HEK293 (cell line): ENCODE data around the gene RGR.

Experiments used
- CTCF ChIA-PET: fragments of 350-600 bp; formaldehyde crosslinking; extraction: SDS; loops from one replicate; lab custom pipeline; 2021; ENCODE audit warnings: antibody characterized with exemption; lab: Yijun Ruan, JAX
- POLR2A ChIA-PET: fragments of 300-600 bp; formaldehyde crosslinking; extraction: SDS; loops from one replicate; lab custom pipeline; 2020; ENCODE audit warnings: antibody characterized with exemption, inconsistent platforms; lab: Yijun Ruan, JAX
- H3K27ac ChIP-seq: fragments of 200-500 bp; sonication (Bioruptor generic); 2 replicates; pipeline ENCODE4 v1.5.1; 2014; ENCODE audit warnings: low read depth, low read length, control low read depth, inconsistent platforms; ENCODE audit errors: extremely low read depth
- H3K36me3 ChIP-seq, 2 experiments: fragments of 200-500 bp in 1 of 2; sonication (Bioruptor generic) in 1 of 2; 1 replicate in 1 of 2; 2 replicates in 1 of 2; pipeline ENCODE4 v1.5.1; 2014 to 2017; ENCODE audit warnings: inconsistent platforms in 2 of 2, low read length in 2 of 2; ENCODE audit not compliant: control insufficient read depth in 2 of 2, insufficient read depth in 1 of 2
- H3K4me1 ChIP-seq: fragments of 200-500 bp; sonication (Bioruptor generic); 2 replicates; pipeline ENCODE4 v1.5.1; 2014; ENCODE audit warnings: mild to moderate bottlenecking, low read length, inconsistent platforms; ENCODE audit not compliant: control insufficient read depth, insufficient read depth
- H3K4me3 ChIP-seq: 2 replicates; pipeline ENCODE4 v1.5.1; 2011; ENCODE audit warnings: low read depth, mild to moderate bottlenecking, control low read depth, low read length, moderate library complexity
- H3K9me3 ChIP-seq: fragments of 200-500 bp; sonication (Bioruptor generic); 2 replicates; pipeline ENCODE4 v1.5.1; 2014; ENCODE audit warnings: low read depth, low read length, inconsistent platforms; ENCODE audit not compliant: control insufficient read depth, insufficient read depth
- HOXD13 ChIP-seq: sonication (generic); formaldehyde crosslinking; IDR thresholded peaks from 2 replicates; pipeline ENCODE4 v1.8.0; 2022; ENCODE audit warnings: missing genetic modification reagents, borderline replicate concordance
- MEIS1 ChIP-seq: sonication (generic); formaldehyde crosslinking; IDR thresholded peaks from 2 replicates; pipeline ENCODE4 v1.8.1; 2022; ENCODE audit warnings: missing genetic modification reagents, mild to moderate bottlenecking, borderline replicate concordance
- PRDM1 ChIP-seq: fragments of 450-650 bp; formaldehyde crosslinking; IDR thresholded peaks from 2 replicates; pipeline ENCODE4; 2016; ENCODE audit warnings: missing biosample characterization, missing genetic modification characterization
- PRDM10 ChIP-seq: fragments of 450-650 bp; formaldehyde crosslinking; IDR thresholded peaks from 2 replicates; pipeline ENCODE4 v1.5.1; 2016; ENCODE audit warnings: missing biosample characterization, missing genetic modification characterization
- REST ChIP-seq: fragments of 450-650 bp; formaldehyde crosslinking; IDR thresholded peaks from 2 replicates; pipeline ENCODE4 v1.5.1; 2016; ENCODE audit warnings: missing biosample characterization, missing genetic modification characterization
- SCRT2 ChIP-seq: fragments of 450-650 bp; formaldehyde crosslinking; IDR thresholded peaks from 2 replicates; pipeline ENCODE4 v1.5.1; 2016; ENCODE audit warnings: missing biosample characterization, missing genetic modification characterization
- ZFP37 ChIP-seq: fragments of 450-650 bp; formaldehyde crosslinking; IDR thresholded peaks from 2 replicates; pipeline ENCODE4 v1.5.1; 2016; ENCODE audit warnings: missing biosample characterization, missing genetic modification characterization
- ZIC2 ChIP-seq: fragments of 450-650 bp; formaldehyde crosslinking; IDR thresholded peaks from 2 replicates; pipeline ENCODE4 v1.5.1; 2016; ENCODE audit warnings: missing biosample characterization, missing genetic modification characterization
- ZNF169 ChIP-seq: fragments of 450-650 bp; formaldehyde crosslinking; IDR thresholded peaks from 2 replicates; pipeline ENCODE4 v1.5.1; 2016; ENCODE audit warnings: missing biosample characterization, missing genetic modification characterization
- ZNF19 ChIP-seq: fragments of 450-650 bp; formaldehyde crosslinking; IDR thresholded peaks from 2 replicates; pipeline ENCODE4; 2016; ENCODE audit warnings: missing biosample characterization, missing genetic modification characterization, low read depth
- ZNF280D ChIP-seq: fragments of 450-650 bp; formaldehyde crosslinking; IDR thresholded peaks from 2 replicates; pipeline ENCODE4 v1.5.1; 2016; ENCODE audit warnings: missing biosample characterization, missing genetic modification characterization
- ZNF366 ChIP-seq: fragments of 450-650 bp; formaldehyde crosslinking; conservative IDR thresholded peaks from 2 replicates; pipeline ENCODE4 v1.5.1; 2016; ENCODE audit warnings: missing biosample characterization, missing genetic modification characterization
- ZNF433 ChIP-seq: fragments of 450-650 bp; formaldehyde crosslinking; IDR thresholded peaks from 2 replicates; pipeline ENCODE4 v1.5.1; 2016; ENCODE audit warnings: missing biosample characterization, missing genetic modification characterization, low read depth
- ZNF521 ChIP-seq: fragments of 450-650 bp; formaldehyde crosslinking; IDR thresholded peaks from 2 replicates; pipeline ENCODE4 v1.5.1; 2017; ENCODE audit warnings: missing biosample characterization, mild to moderate bottlenecking, missing genetic modification characterization
- ZNF548 ChIP-seq: fragments of 450-650 bp; formaldehyde crosslinking; IDR thresholded peaks from 2 replicates; pipeline ENCODE4 v1.5.1; 2016; ENCODE audit warnings: missing biosample characterization, missing genetic modification characterization
- ZNF555 ChIP-seq: fragments of 450-650 bp; formaldehyde crosslinking; conservative IDR thresholded peaks from 2 replicates; pipeline ENCODE4 v1.5.1; 2017; ENCODE audit warnings: missing biosample characterization, mild to moderate bottlenecking, missing genetic modification characterization, inconsistent platforms
- ZNF623 ChIP-seq: fragments of 450-650 bp; formaldehyde crosslinking; IDR thresholded peaks from 2 replicates; pipeline ENCODE4 v1.5.1; 2016; ENCODE audit warnings: missing biosample characterization, missing genetic modification characterization
- ZNF658 ChIP-seq: fragments of 450-650 bp; formaldehyde crosslinking; IDR thresholded peaks from 2 replicates; pipeline ENCODE4; 2016; ENCODE audit warnings: missing biosample characterization, missing genetic modification characterization
- ZNF768 ChIP-seq: fragments of 450-650 bp; formaldehyde crosslinking; IDR thresholded peaks from 2 replicates; pipeline ENCODE4 v1.5.1; 2018; ENCODE audit warnings: missing biosample characterization, mild to moderate bottlenecking, missing genetic modification characterization
- ZNF843 ChIP-seq: fragments of 450-650 bp; formaldehyde crosslinking; IDR thresholded peaks from 2 replicates; pipeline ENCODE4 v1.5.1; 2016; ENCODE audit warnings: missing biosample characterization, missing genetic modification characterization

The RGR gene

DNA sequence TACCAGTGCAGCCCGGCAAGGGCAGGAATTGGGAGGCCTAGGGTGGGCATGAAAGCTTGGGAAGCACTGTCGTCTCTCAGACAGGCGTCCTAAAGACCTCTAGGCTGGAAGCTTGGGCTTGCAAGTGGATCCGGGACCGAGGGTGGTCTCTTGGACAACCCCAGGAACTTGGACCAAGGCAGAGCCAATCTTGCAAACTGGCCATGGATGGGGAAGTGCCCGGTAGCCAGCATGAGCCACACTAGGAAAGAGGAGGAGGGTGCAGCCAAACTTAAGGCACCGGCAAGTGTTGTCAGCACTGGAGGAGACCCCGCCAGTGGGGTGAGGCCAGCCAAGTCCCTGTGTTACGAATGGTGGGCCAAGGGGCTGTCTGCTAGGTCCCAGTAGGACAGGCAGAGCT lies 28.0 kb upstream of the RGR start:
- TF ChIP-seq ZNF433 (no peak), SCRT2 (tag by site-specific recombination) (no peak), ZNF19 (tag by site-specific recombination) (no peak), ZNF548 (tag by site-specific recombination) (no peak), ZNF768 (no peak)
- Histone ChIP-seq H3K27ac (no peak overlapping the region), H3K4me1 (no peaks in the 10 kb centered on the region), H3K9me3 (no peaks in the 10 kb centered on the region), H3K36me3 (no peaks in the 10 kb centered on the region), H3K4me3 (no peak overlapping the region)
- CTCF ChIA-PET = interaction anchor here (0.7 to 1.4 kb wide), 4 partner anchors 11 to 309 kb away, joined by 3 to 4 read pairs (median 4); no protein-coding TSS in a partner anchor
- POLR2A ChIA-PET = no interaction called here

DNA sequence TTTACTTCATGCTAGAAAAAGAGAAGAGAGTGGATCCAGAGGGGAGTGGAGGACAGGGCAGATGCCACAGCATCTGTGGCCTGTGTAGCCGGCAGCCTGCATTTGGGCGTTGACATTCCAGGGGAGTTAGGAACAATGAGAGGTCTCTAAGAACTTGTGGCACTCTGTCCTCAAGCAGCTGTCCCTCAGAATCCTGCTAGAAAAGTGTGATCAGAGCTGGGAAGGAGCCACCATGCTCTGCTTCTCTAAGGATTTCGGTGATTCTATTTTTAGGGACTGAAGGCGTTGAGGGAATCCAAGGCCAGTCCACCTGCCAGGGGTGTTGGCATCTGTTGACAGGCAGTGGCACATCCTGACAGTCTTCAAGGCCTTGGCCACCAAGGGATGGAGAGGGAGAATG lies 27.1 kb upstream of the RGR start:
- Histone ChIP-seq H3K4me1 (no peaks in the 10 kb centered on the region), H3K4me3 (no peak overlapping the region), H3K36me3 (no peaks in the 10 kb centered on the region), H3K9me3 (no peaks in the 10 kb centered on the region), H3K27ac (no peak overlapping the region)
- ChIA-PET POLR2A (no interaction called here), CTCF (interaction anchor here (1.1 to 1.2 kb wide), 2 partner anchors 12 to 13 kb away, joined by 3 read pairs; no protein-coding TSS in a partner anchor)
- no peak for TF ChIP-seq ZNF280D (tag by site-specific recombination)
- TF ChIP-seq ZNF658 = no peak
- no peak for TF ChIP-seq ZNF843 (tag by site-specific recombination)
- no peak for TF ChIP-seq ZNF169 (tag by site-specific recombination)
- TF ChIP-seq MEIS1 (CRISPR knock-in tag) = no peak
- TF ChIP-seq ZNF521 = no peak
- TF ChIP-seq HOXD13 (CRISPR knock-in tag) = no peak

DNA sequence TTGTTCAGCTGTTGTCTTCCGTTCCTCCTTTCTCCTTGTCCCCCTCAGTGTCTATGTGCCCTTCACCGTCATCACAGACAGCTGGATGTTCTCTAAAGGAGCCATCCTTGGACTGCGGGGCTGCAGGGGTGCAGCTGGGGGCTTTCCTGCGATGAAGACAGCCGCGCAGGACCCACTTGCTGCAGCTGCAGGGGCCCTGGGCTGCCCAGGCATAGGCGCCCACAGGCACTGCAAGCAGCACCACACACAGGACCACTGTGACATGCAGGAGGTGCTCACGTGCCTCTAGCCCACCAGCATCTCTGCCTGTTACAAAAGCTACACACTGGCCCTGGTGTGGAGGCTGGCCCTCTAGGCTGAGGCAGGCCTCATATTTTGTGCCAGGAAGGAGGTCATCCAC lies 22.9 kb upstream of the RGR start:
- TF ChIP-seq PRDM1 (tag by site-specific recombination) (no peak), ZNF555 (no peak), ZNF623 (tag by site-specific recombination) (no peak), ZFP37 (tag by site-specific recombination) (no peak), ZIC2 (no peak), ZNF366 (tag by site-specific recombination) (no peak)
- Histone ChIP-seq H3K36me3 (no peaks in the 10 kb centered on the region), H3K4me3 (no peak overlapping the region), H3K27ac (no peak overlapping the region), H3K4me1 (no peaks in the 10 kb centered on the region), H3K9me3 (no peaks in the 10 kb centered on the region)
- ChIA-PET CTCF (interaction anchor here (0.6 kb wide), 1 partner anchor 425 kb away, joined by 3 read pairs; no protein-coding TSS in a partner anchor), POLR2A (no interaction called here)

- POLR2A ChIA-PET = no interaction called here
- no peaks in the 10 kb centered on the region for H3K4me1 ChIP-seq
- TF ChIP-seq PRDM10 = no peak
- no peak for TF ChIP-seq MEIS1 (CRISPR knock-in tag)
- TF ChIP-seq REST (tag by site-specific recombination) = peak; percentile 98
- TF ChIP-seq, all 188 proteins: peak for 1
- H3K27ac ChIP-seq = no peak overlapping the region
- CTCF ChIA-PET = no interaction called here
- no peak overlapping the region for H3K4me3 ChIP-seq
- H3K9me3 ChIP-seq = no peaks in the 10 kb centered on the region
- H3K36me3 ChIP-seq = no peaks in the 10 kb centered on the region
These were observed 20.3 kb upstream of the RGR start for GRCh38 chr10:84224411-84225028.
